Tibial nerve (tissue), 4 donors: ENCODE data around the gene PUS10.

Experiments
- CTCF ChIP-seq, 5 experiments: fragments of 200-600 bp in 3 of 5; fragments of 450-650 bp in 2 of 5; sonication (generic) in 3 of 5; IDR thresholded peaks; one replicate each; pipeline ENCODE4 v1.5.1; 2016 to 2019; ENCODE audit warnings: antibody characterized with exemption in 5 of 5, mild to moderate bottlenecking in 3 of 5, moderate library complexity in 2 of 5
- EP300 ChIP-seq, 2 donors: sonication (generic); formaldehyde crosslinking; IDR thresholded peaks; one replicate each; pipeline ENCODE4 v1.6.1; 2017; ENCODE audit warnings: antibody characterized with exemption in 2 of 2, mild to moderate bottlenecking in 1 of 2

GRCh38 chr2:60992985-60993392 is 25.1 kb downstream of the PUS10 start:
- TF ChIP-seq EP300 (IDR thresholded peaks at IDR 0.05) (peak in 1 of 2 donors; percentile 62), CTCF (IDR thresholded peaks at IDR 0.05) (no peak)
